Epithelial cell of alveolus of lung (primary cell): ENCODE results near the gene USP17L22. TPM values are rescaled to one million over a fixed set of nuclear protein-coding genes. Genes with fewer than 3 reads are reported as not detected.

Experiments
- total RNA-seq: library from RNA; depleted of rRNA; stranded (reverse); fragments of >200 nt; gene quantifications from 2 replicates; pipeline ENCODE4 v1.2.1, GENCODE V29; 2015

USP17L22 gene
- not detected in 2 replicates for total RNA-seq

GRCh38 chr4:9267319-9267718 lies at the start of gene USP17L22:
Gene USP17L22, plus strand, starts transcription at chr4:9267619. Its CDS starts 0 bp downstream, at chr4:9267619.

GRCh38 chr4:9219852-9220251 lies 47.6 kb upstream of the USP17L22 start, which contains the start of gene USP17L12:
Gene USP17L12, plus strand, starts transcription at chr4:9220152. Its CDS starts 0 bp downstream, at chr4:9220152.

GRCh38 chr4:9224596-9224995 lies 42.8 kb upstream of the USP17L22 start, which contains the start of gene USP17L13:
Gene USP17L13, plus strand, starts transcription at chr4:9224896. Its CDS starts 0 bp downstream, at chr4:9224896.

GRCh38 chr4:9234085-9234484 lies 33.3 kb upstream of the USP17L22 start, which contains the start of gene USP17L15:
Gene USP17L15, plus strand, starts transcription at chr4:9234385. Its CDS starts 0 bp downstream, at chr4:9234385.

GRCh38 chr4:9243579-9243978 lies 23.8 kb upstream of the USP17L22 start, which contains the start of gene USP17L17:
Gene USP17L17, plus strand, starts transcription at chr4:9243879. Its CDS starts 0 bp downstream, at chr4:9243879.

GRCh38 chr4:9247953-9248680 lies 19.3 kb upstream of the USP17L22 start, which contains the start of gene USP17L18:
Gene USP17L18, plus strand, starts transcription at chr4:9248630. Its CDS starts 0 bp downstream, at chr4:9248630.

GRCh38 chr4:9253078-9253477 lies 14.3 kb upstream of the USP17L22 start, which contains the start of gene USP17L19:
Gene USP17L19, plus strand, starts transcription at chr4:9253378. Its CDS starts 0 bp downstream, at chr4:9253378.

GRCh38 chr4:9257824-9258223 lies 9.6 kb upstream of the USP17L22 start, which contains the start of gene USP17L20:
Gene USP17L20, plus strand, starts transcription at chr4:9258124. Its CDS starts 0 bp downstream, at chr4:9258124.

GRCh38 chr4:9262572-9262971 lies 4.8 kb upstream of the USP17L22 start, which contains the start of gene USP17L21:
Gene USP17L21, plus strand, starts transcription at chr4:9262872. Its CDS starts 0 bp downstream, at chr4:9262872.

Other genes with a start within 250 kb of the USP17L22 start
- gene FAM90A26, start 97.2 kb upstream of the USP17L22 start, total RNA-seq: not detected in 2 replicates
- gene USP17L10, start 57.0 kb upstream of the USP17L22 start, total RNA-seq: not detected in 2 replicates
- gene USP17L11, start 52.2 kb upstream of the USP17L22 start, total RNA-seq: not detected in 2 replicates
- not detected in 2 replicates for gene USP17L12, start 47.5 kb upstream of the USP17L22 start, total RNA-seq
- gene USP17L13, start 42.7 kb upstream of the USP17L22 start, total RNA-seq: not detected in 2 replicates
- not detected in 2 replicates for gene USP17L15, start 33.2 kb upstream of the USP17L22 start, total RNA-seq
- not detected in 2 replicates for gene USP17L17, start 23.7 kb upstream of the USP17L22 start, total RNA-seq
- not detected in 2 replicates for gene USP17L18, start 19.0 kb upstream of the USP17L22 start, total RNA-seq
- gene USP17L19, start 14.2 kb upstream of the USP17L22 start, total RNA-seq: not detected in 2 replicates
- gene USP17L20, start 9.5 kb upstream of the USP17L22 start, total RNA-seq: not detected in 2 replicates
- not detected in 2 replicates for gene USP17L21, start 4.7 kb upstream of the USP17L22 start, total RNA-seq
- not detected in 2 replicates for gene USP17L24, start 57.5 kb downstream of the USP17L22 start, total RNA-seq
- gene USP17L25, start 62.3 kb downstream of the USP17L22 start, total RNA-seq: not detected in 2 replicates
- not detected in 2 replicates for gene USP17L26, start 67.0 kb downstream of the USP17L22 start, total RNA-seq
- gene USP17L5, start 71.8 kb downstream of the USP17L22 start, total RNA-seq: not detected in 2 replicates
- not detected in 2 replicates for gene USP17L27, start 76.5 kb downstream of the USP17L22 start, total RNA-seq
- not detected in 2 replicates for gene USP17L28, start 81.3 kb downstream of the USP17L22 start, total RNA-seq
- not detected in 2 replicates for gene USP17L29, start 86.0 kb downstream of the USP17L22 start, total RNA-seq
- gene USP17L30, start 95.5 kb downstream of the USP17L22 start, total RNA-seq: not detected in 2 replicates
- gene DEFB131A, start 176.8 kb downstream of the USP17L22 start, total RNA-seq: not detected in 2 replicates